ENCODE measurements around the gene MYCBPAP. TPM values are rescaled to one million over a fixed set of nuclear protein-coding genes. Genes with fewer than 3 reads are reported as not detected.
A peak's percentile ranks its signal among the peaks of the same experiment; 100 is the strongest.

Gene MYCBPAP
- total and polyA plus RNA-seq, 3 donors from 2014 or later = 75.9 to 315 (median 91.7) TPM

GRCh38 chr17:50533185-50533584 lies 24.9 kb downstream of the MYCBPAP start:
- peaks cover 43% of the 10 kb centered on the region for H3K4me1 ChIP-seq
- no peaks in the 10 kb centered on the region for H3K9me3 ChIP-seq
- no peaks in the 10 kb centered on the region for H3K36me3 ChIP-seq (ENCODE audit: low read depth, missing control alignments)
- DNase-seq = no peak
- no peak overlapping the region for H3K27ac ChIP-seq
- TF ChIP-seq CTCF (IDR thresholded peaks at IDR 0.05) (no peak), POLR2A (IDR thresholded peaks at IDR 0.05) (no peak)
- intact Hi-C loops (cut with DNase I; ENCODE audit: low total_unique reads) = no loop called here
- no peak overlapping the region for H3K4me3 ChIP-seq
- no peaks in the 10 kb centered on the region for H3K27me3 ChIP-seq
- 23 to 31% methylated on average over 2 to 5 of the region's 5 CpGs for WGBS, 2 donors

GRCh38 chr17:50533720-50534148 lies 25.5 kb downstream of the MYCBPAP start:
- WGBS, 2 donors = 12 to 31% methylated on average over 17 of the region's 17 CpGs
- intact Hi-C loops (cut with DNase I; ENCODE audit: low total_unique reads) = no loop called here
- TF ChIP-seq POLR2A (IDR thresholded peaks at IDR 0.05) (no peak), CTCF (IDR thresholded peaks at IDR 0.05) (no peak)
- DNase-seq = peak; percentile 97
- peak overlapping the region in 1 of 2 donors; percentile 33 for H3K27ac ChIP-seq
- peaks cover 49% of the 10 kb centered on the region for H3K4me1 ChIP-seq
- H3K36me3 ChIP-seq (ENCODE audit: low read depth, missing control alignments) = no peaks in the 10 kb centered on the region
- no peaks in the 10 kb centered on the region for H3K27me3 ChIP-seq
- no peaks in the 10 kb centered on the region for H3K9me3 ChIP-seq
- no peak overlapping the region for H3K4me3 ChIP-seq

GRCh38 chr17:50534222-50534978 lies 26.2 kb downstream of the MYCBPAP start:
- no peak overlapping the region for H3K4me3 ChIP-seq
- 51 to 76% methylated on average over 13 to 24 of the region's 24 CpGs for WGBS, 2 donors
- intact Hi-C loops (cut with DNase I; ENCODE audit: low total_unique reads) = no loop called here
- H3K4me1 ChIP-seq = peaks cover 50% of the 10 kb centered on the region
- TF ChIP-seq CTCF (IDR thresholded peaks at IDR 0.05) = no peak
- TF ChIP-seq POLR2A (IDR thresholded peaks at IDR 0.05) = no peak
- peak overlapping the region in 1 of 2 donors; percentile 33 for H3K27ac ChIP-seq
- H3K9me3 ChIP-seq = no peaks in the 10 kb centered on the region
- no peaks in the 10 kb centered on the region for H3K27me3 ChIP-seq
- no peaks in the 10 kb centered on the region for H3K36me3 ChIP-seq (ENCODE audit: low read depth, missing control alignments)
- DNase-seq = no peak

- WGBS, 2 donors = 88 to 96% methylated on average over 2 of the region's 2 CpGs
- H3K36me3 ChIP-seq (ENCODE audit: low read depth, missing control alignments) = no peaks in the 10 kb centered on the region
- no peaks in the 10 kb centered on the region for H3K9me3 ChIP-seq
- no peak overlapping the region for H3K4me3 ChIP-seq
- intact Hi-C loops (cut with DNase I; ENCODE audit: low total_unique reads) = no loop called here
- no peak overlapping the region for H3K27ac ChIP-seq
- no peak for TF ChIP-seq CTCF (IDR thresholded peaks at IDR 0.05)
- no peak for TF ChIP-seq POLR2A (IDR thresholded peaks at IDR 0.05)
- no peak for DNase-seq
- H3K27me3 ChIP-seq = no peaks in the 10 kb centered on the region
- H3K4me1 ChIP-seq = peaks cover 50% of the 10 kb centered on the region
Observed at GRCh38 chr17:50534979-50535326, 26.7 kb downstream of the MYCBPAP start.

- H3K27me3 ChIP-seq = no peaks in the 10 kb centered on the region
- H3K4me1 ChIP-seq = peaks cover 50% of the 10 kb centered on the region
- no peaks in the 10 kb centered on the region for H3K9me3 ChIP-seq
- intact Hi-C loops (cut with DNase I; ENCODE audit: low total_unique reads) = no loop called here
- H3K4me3 ChIP-seq = no peak overlapping the region
- 51 to 64% methylated on average over 7 of the region's 7 CpGs for WGBS, 2 donors
- H3K36me3 ChIP-seq (ENCODE audit: low read depth, missing control alignments) = no peaks in the 10 kb centered on the region
- TF ChIP-seq CTCF (IDR thresholded peaks at IDR 0.05) = no peak
- DNase-seq = no peak
- H3K27ac ChIP-seq = no peak overlapping the region
Observed at GRCh38 chr17:50535407-50535806, 27.2 kb downstream of the MYCBPAP start.

Measured in testis (tissue), 3 donors.